Central memory CD4-positive, alpha-beta T cell (primary cell): Measurements from ENCODE around the gene MIS12.

Source experiments
- DNase-seq: peaks from one replicate; pipeline ENCODE4 v3.0.0; 2022
- total RNA-seq, 3 experiments: gene quantifications; one replicate each; lab custom pipeline; 2026; lab: John Stamatoyannopoulos, UW

The MIS12 gene
- 41.5 to 74.7 (median 69.6) reads per million in 3 experiments for total RNA-seq

DNA sequence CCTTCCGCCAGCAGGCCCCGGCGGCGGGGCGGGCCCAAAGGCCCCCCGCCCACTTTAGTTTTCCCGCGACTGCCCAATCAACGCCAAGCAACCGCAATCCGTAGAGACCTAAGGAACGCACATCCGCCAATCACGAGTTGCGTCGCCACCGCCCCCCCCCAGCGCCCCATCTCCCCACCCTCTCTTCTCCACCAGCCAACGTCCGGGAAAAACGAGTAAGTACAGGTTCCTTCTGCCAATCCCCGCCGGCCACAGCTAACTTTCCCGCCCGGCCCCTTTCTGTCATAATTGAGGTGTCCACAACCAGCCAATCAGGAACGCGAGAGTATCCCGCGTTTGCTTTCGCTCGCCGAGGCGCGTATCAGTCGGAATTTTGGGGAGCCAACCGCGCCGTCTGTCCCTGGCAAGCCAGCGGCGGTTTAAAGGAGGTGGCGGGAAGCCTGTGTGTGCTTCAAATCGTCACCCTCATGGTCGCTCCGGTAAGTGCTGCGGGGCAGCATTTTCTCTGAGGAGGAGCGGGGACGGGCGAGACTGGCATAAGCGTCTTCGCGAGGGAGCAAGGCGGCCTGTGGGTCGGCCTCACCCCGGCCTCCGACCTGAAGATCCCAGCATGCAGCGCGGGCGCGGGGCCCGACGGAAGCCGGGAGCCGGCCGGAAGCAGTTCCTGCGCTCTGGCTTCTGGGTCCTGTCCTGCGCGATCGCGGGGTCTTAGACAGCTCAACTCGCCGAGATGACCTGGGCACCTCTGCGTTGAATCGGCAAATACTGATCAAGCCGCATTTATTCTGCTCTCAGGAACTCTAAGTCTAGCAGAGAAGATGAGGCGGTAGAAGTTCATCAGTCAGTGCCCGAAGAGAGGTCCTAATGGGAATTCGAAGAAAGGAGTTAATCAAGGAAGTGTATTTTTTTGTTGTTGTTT, at the start of gene MIS12:
TSS of gene MIS12 (plus strand) at position 361 of the 919 bp plus-strand sequence. CDS start 2,297 bp downstream, outside the sequence.
- peak; percentile 99 for DNase-seq

DNA sequence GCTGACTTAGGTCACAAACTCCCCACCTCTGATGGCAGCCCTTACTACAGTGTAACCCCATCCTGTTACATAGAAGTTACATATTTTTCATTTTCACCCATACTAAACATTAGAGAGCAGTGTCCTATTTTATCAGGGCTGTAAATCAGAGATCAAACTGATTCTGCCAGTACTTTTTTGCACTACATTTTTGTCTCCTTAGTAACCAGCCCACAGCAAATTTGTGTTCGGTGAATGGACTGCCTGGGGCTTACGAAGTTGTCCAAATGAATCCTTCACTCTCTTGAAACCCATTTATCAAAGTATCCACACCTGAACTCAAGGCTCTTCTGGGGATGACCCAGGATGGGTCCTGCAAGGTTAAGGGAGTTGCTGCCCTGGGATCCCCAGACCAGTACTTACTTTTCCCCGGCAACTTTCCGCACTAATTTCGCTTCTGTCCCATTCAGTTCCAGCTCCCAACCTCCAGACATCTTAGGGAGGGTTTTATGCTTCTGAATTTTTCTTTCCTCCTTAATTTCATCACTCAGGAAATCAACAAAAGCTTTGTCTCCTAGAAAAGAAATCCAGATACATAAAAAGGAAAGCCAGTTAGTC, 48.5 kb upstream of the MIS12 start:
- peak; percentile 18 for DNase-seq

DNA sequence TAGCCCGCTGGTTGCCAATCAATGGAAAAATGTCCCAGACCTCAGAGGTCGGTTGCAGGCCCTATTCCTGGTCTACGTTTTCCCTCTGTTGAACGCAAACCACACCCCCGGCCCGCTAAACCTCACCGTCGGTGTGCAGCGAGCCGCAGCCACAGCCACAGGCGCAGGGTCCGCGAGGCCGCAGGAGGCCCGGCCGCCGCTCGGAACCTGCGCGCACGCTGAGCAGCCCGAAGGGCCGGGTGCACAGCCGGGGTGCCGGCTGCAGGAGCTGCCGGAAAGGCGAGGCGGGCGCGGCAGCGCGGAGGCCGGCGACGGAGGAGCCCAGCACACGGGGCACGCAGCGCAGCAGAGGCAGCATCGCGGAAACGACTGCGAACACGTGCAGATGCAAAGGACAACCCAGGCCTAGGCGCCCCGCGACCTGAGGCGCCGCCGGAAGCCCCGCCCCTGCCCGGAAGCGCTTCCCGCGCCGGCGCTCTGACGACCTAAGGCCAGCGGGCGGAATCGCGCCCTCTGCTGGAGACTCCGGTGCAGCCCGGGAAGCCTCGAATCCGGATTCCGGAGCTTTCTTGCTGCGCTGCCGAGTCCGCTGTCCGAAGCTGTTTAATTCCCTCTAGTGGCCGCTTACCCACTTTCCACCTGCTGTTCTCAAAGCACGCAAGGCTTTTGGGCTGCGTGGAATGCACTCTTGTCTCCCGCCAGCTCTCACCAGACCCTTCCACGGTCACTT, 47.5 kb upstream of the MIS12 start, which contains the start of gene C1QBP:
TSS of gene C1QBP (minus strand) at position 440 of the 730 bp plus-strand sequence. CDS start at position 358, 82 bp downstream.
- peak; percentile 89 for DNase-seq

DNA sequence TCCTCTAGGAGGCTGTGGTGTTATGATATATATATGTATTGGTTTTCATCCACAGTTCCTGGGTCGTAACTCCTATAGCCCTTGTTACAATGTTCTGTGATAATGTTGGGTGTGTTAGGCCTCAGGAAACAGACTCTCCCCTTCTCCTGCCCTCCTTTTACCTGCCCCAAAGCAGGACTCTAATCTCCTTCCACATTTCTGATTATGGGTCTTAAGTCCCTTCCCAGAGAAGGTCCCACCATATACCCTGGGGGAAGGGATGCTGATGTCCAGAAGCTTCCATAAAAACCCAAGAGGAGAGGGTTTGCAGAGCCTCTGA, 47.0 kb upstream of the MIS12 start:
- DNase-seq = no peak

GRCh38 chr17:5443728-5444127, 42.6 kb upstream of the MIS12 start:
- DNase-seq = no peak

DNA sequence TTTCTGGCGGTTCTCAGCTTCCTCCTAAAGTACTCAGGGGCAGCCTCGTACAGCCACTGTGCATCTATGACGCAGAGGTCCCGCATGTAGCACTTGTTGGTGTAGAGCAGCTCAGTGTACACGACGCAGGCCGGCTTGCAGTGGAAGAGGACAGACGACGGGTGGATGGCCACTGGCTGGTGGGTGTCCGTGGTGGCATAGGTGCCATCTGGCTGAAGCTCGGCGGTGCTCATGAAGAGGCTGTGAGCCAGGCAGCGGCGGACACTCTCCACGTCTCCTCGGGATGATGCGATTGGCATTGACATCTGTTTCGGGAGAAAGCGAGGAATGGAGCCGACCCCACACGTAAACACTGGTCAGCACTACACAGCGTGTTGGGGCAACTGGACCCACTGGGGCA, 42.2 kb upstream of the MIS12 start:
- DNase-seq = no peak

- DNase-seq = no peak
These were observed 39.6 kb upstream of the MIS12 start for GRCh38 chr17:5446786-5447185.

- DNase-seq = no peak
These were observed 21.5 kb upstream of the MIS12 start for GRCh38 chr17:5464717-5465507.

DNA sequence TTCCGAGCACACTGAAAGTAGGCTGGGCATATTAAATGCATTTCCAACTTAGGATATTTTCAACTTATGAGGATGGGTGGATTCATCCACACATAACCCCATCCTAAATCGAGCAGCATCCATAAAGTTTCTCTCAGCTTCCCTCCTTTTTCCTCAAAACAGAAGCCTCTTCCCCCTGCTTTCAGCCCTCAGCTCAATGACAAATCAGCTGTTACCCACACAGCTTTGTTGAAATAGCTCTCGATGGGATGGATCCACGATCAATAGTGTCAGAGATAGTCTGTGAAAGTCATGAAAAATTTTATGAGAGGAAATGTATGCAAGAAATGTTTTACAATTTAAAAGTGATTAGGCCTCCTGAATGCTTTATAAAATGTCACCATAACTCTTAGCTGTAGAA, 20.1 kb upstream of the MIS12 start:
- DNase-seq = no peak

DNA sequence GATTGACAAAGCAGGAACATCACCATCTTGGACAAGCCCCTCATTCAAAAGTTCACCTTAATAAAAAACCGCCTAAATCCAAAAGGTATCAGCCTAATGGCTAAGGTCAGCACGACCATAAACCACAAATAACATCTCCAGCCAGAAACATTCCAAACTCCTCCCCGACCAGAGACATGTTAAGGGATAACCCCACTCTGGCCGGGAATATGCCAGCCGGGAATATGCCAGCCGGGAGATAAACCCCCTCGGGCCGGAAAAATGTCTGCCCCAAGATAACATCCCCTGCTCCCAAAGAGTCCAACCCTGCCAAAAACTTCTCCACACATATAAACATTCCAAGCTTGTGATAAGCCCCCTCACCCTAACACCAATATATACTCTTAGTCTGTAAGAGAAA, 18.9 kb upstream of the MIS12 start:
- DNase-seq = no peak

DNA sequence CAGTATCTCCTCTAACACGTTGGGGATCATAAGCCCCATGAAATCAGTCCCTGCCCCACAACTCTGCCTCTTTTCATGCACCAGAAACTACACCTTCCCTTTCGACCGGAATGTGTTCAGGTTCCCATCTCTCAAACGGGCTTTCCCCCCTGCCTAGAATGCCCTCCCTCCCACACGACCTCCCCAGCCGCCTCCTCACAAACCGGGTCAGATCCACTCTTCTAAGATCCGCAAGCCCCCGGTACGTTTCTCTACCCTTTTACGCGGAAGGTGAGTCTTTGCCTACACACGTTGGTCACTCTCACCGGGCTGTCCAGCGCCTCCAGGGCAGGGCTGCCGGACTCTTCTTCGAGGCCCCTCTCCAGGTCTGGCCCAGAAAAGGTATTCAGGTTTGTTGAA, 18.3 kb upstream of the MIS12 start:
- no peak for DNase-seq

- no peak for DNase-seq
These were observed 13.9 kb upstream of the MIS12 start for GRCh38 chr17:5472511-5472910.

- DNase-seq = no peak
These were observed 12.5 kb upstream of the MIS12 start for GRCh38 chr17:5473906-5474305.

- no peak for DNase-seq
These were observed 7.4 kb upstream of the MIS12 start for GRCh38 chr17:5478992-5479391.

GRCh38 chr17:5480962-5481361, 5.4 kb upstream of the MIS12 start:
- no peak for DNase-seq

GRCh38 chr17:5481451-5481850, 4.9 kb upstream of the MIS12 start:
- no peak for DNase-seq

GRCh38 chr17:5485270-5486205, 828 bp upstream of the MIS12 start, which contains the start of gene DERL2:
DERL2 (minus strand) TSS chr17:5486178; CDS start chr17:5486161, 17 bp downstream.
- DNase-seq = no peak

GRCh38 chr17:5488752-5489151, 2.4 kb downstream of the MIS12 start:
- DNase-seq = no peak

DNA sequence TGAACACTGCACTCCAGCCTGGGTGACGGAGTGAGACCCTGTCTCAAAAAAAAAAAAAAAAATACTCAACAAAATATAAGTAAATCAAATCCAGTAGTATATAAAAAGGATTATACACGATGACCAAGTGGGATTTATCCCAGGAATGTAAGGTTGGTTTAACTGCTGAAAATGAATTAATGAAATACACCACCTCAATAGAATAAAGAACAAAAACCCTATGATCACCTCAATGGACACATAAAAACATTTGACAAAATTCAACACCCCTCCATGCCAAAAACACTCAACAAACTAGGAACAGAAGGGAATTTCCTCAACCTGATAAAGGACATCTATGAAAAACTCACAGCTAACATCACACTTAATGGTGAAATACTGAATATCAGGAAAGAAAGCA, 6.6 kb downstream of the MIS12 start:
- no peak for DNase-seq

GRCh38 chr17:5499476-5500231, 13.3 kb downstream of the MIS12 start:
- no peak for DNase-seq

GRCh38 chr17:5500247-5500588, 13.9 kb downstream of the MIS12 start:
- peak; percentile 1 for DNase-seq
